ENCODE measurements around the gene PDE3A. TPM values are rescaled to one million over a fixed set of nuclear protein-coding genes. Genes with fewer than 3 reads are reported as not detected.

PDE3A gene
- total and polyA plus RNA-seq, 8 donors = 4.9 to 16.5 (median 12.6) TPM

DNA sequence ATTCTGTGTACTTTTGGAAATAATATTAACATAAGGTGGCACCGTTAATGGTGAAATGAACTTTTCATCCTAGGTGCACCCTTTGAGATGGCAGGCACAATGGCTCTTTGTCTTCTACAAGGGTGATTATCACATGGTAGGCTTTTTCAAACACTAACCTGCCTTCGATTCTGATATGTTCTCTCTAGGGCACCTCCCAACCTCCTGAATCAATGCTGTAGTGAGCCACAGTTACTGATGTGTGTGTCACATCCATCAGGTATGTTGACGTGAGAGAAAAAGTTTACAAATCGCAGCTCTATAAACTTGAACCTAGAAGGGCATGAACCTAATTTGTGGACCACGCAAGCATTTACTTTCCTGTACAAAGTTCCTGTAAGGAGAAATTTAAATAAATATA, 25.4 kb downstream of the PDE3A start:
- ATAC-seq = no peak
- H3K27ac ChIP-seq = no peak overlapping the region
- H3K9me3 ChIP-seq = no peaks in the 10 kb centered on the region
- intact Hi-C loops (cut with DNase I) = no loop called here
- TF ChIP-seq, protein P1, sequence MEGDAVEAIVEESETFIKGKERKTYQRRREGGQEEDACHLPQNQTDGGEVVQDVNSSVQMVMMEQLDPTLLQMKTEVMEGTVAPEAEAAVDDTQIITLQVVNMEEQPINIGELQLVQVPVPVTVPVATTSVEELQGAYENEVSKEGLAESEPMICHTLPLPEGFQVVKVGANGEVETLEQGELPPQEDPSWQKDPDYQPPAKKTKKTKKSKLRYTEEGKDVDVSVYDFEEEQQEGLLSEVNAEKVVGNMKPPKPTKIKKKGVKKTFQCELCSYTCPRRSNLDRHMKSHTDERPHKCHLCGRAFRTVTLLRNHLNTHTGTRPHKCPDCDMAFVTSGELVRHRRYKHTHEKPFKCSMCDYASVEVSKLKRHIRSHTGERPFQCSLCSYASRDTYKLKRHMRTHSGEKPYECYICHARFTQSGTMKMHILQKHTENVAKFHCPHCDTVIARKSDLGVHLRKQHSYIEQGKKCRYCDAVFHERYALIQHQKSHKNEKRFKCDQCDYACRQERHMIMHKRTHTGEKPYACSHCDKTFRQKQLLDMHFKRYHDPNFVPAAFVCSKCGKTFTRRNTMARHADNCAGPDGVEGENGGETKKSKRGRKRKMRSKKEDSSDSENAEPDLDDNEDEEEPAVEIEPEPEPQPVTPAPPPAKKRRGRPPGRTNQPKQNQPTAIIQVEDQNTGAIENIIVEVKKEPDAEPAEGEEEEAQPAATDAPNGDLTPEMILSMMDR (IDR thresholded peaks at IDR 0.05) = no peak
- H3K27me3 ChIP-seq = no peaks in the 10 kb centered on the region
- DNase-seq = no peak
- WGBS, 2 donors = 43 to 50% methylated on average over 5 of the region's 5 CpGs
- no peaks in the 10 kb centered on the region for H3K4me1 ChIP-seq
- no peak overlapping the region for H3K4me3 ChIP-seq
- FAIRE-seq = no peak
- no peaks in the 10 kb centered on the region for H3K36me3 ChIP-seq

GRCh38 chr12:20395791-20396550, 27.6 kb downstream of the PDE3A start:
- DNase-seq (no peak), FAIRE-seq (no peak), ATAC-seq (no peak)
- Histone ChIP-seq H3K36me3 (no peaks in the 10 kb centered on the region), H3K4me3 (no peak overlapping the region), H3K27ac (no peak overlapping the region), H3K27me3 (no peaks in the 10 kb centered on the region), H3K9me3 (no peaks in the 10 kb centered on the region), H3K4me1 (no peaks in the 10 kb centered on the region)
- TF ChIP-seq, protein P1 (IDR thresholded peaks at IDR 0.05) = no peak
- intact Hi-C loops (cut with DNase I) = no loop called here
- WGBS, 2 donors = 71 to 81% methylated on average over 6 of the region's 6 CpGs

GRCh38 chr12:20398686-20399085, 30.3 kb downstream of the PDE3A start:
- intact Hi-C loops (cut with DNase I) = no loop called here
- no peaks in the 10 kb centered on the region for H3K36me3 ChIP-seq
- no peak for FAIRE-seq
- peaks cover 0 to 6% (median 0%) of the 10 kb centered on the region in 3 donors for H3K4me1 ChIP-seq
- ATAC-seq = no peak
- WGBS, 2 donors = 45 to 58% methylated on average over 2 of the region's 2 CpGs
- H3K27ac ChIP-seq = no peak overlapping the region
- H3K4me3 ChIP-seq = no peak overlapping the region
- no peak for DNase-seq
- no peaks in the 10 kb centered on the region for H3K27me3 ChIP-seq
- no peaks in the 10 kb centered on the region for H3K9me3 ChIP-seq
- TF ChIP-seq, protein P1 (IDR thresholded peaks at IDR 0.05) = no peak

DNA sequence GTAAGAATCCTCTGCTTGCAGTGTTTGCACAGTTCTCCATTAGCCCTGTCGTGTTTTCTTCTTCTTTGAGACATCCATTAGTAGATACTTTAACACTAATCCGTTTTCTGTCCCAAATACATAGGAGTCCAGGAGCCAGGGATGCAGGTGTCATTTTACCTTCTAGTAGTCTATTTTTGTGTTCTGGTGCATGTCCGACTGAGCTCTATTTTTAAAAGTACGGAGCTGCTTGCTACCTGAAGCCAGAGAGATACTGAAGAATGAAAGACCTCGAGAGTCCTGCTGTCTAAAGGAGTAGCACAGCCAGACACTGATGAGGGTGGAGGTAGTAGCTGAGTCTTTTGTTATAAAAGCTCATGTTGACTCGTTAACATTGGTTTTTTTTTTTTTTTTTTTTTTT, 31.7 kb downstream of the PDE3A start:
- Histone ChIP-seq H3K27me3 (no peaks in the 10 kb centered on the region), H3K4me1 (peaks cover 0 to 14% (median 0%) of the 10 kb centered on the region in 3 donors), H3K4me3 (no peak overlapping the region), H3K9me3 (no peaks in the 10 kb centered on the region), H3K36me3 (no peaks in the 10 kb centered on the region), H3K27ac (no peak overlapping the region)
- ATAC-seq (no peak), FAIRE-seq (no peak), DNase-seq (no peak)
- TF ChIP-seq, protein P1 (IDR thresholded peaks at IDR 0.05) = no peak
- whole genome bisulfite sequencing, 2 donors = 66 to 76% methylated on average over 6 of the region's 6 CpGs
- intact Hi-C loops (cut with DNase I) = no loop called here

- Histone ChIP-seq H3K36me3 (no peaks in the 10 kb centered on the region), H3K27me3 (no peaks in the 10 kb centered on the region), H3K27ac (no peak overlapping the region), H3K9me3 (no peaks in the 10 kb centered on the region), H3K4me3 (no peak overlapping the region), H3K4me1 (peaks cover 0 to 14% (median 0%) of the 10 kb centered on the region in 3 donors)
- no peak for ATAC-seq
- WGBS, 2 donors = 53 to 65% methylated on average over 2 of the region's 2 CpGs
- intact Hi-C loops (cut with DNase I) = no loop called here
- no peak for DNase-seq
- TF ChIP-seq, protein P1 (IDR thresholded peaks at IDR 0.05) = no peak
- no peak for FAIRE-seq
Measured at GRCh38 chr12:20403230-20403629, 34.9 kb downstream of the PDE3A start.

Measured in pancreas (tissue), 10 donors.